GM12873 (cell line): ENCODE measurements around the gene CNP.
A peak's percentile ranks its signal among the peaks of the same experiment; 100 is the strongest.

ENCODE experiments used
- TF ChIP-seq, protein P1 (sequence below): IDR thresholded peaks from 2 replicates; pipeline ENCODE4 v1.5.1; 2012; ENCODE audit warnings: low read depth, mild to moderate bottlenecking, moderate library complexity, low read length, control low read depth; ENCODE audit not compliant: insufficient read depth; ENCODE audit errors: missing control alignments

The CNP gene

GRCh38 chr17:41966463-41967140, at the start of gene CNP:
Gene CNP, plus strand, starts transcription at chr17:41966795. Its CDS starts 90 bp downstream, at chr17:41966885.
- TF ChIP-seq, protein P1, sequence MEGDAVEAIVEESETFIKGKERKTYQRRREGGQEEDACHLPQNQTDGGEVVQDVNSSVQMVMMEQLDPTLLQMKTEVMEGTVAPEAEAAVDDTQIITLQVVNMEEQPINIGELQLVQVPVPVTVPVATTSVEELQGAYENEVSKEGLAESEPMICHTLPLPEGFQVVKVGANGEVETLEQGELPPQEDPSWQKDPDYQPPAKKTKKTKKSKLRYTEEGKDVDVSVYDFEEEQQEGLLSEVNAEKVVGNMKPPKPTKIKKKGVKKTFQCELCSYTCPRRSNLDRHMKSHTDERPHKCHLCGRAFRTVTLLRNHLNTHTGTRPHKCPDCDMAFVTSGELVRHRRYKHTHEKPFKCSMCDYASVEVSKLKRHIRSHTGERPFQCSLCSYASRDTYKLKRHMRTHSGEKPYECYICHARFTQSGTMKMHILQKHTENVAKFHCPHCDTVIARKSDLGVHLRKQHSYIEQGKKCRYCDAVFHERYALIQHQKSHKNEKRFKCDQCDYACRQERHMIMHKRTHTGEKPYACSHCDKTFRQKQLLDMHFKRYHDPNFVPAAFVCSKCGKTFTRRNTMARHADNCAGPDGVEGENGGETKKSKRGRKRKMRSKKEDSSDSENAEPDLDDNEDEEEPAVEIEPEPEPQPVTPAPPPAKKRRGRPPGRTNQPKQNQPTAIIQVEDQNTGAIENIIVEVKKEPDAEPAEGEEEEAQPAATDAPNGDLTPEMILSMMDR = no peak

DNA sequence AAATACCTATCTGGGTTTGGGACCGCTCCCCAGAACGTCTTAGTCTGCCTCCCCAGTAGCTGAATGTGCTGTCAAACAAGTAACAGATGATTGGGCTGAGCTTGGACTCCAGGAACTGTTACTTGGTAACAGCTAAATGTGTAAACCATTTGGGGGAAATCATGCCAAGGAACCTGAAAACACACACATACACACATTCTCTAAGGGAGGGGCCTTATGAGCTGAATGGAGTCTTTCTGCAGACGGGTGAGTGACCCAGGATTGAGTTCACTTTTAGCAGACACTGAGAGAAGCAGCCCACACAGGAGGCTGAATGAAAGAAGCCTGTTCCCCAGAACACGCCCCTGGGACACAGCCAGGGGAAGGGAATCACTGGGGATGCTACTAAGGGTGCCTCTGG, 49.4 kb upstream of the CNP start:
- TF ChIP-seq, protein P1 = no peak

- TF ChIP-seq, protein P1 = peak; percentile 4
These were observed 48.8 kb upstream of the CNP start for GRCh38 chr17:41917679-41918313.

- TF ChIP-seq, protein P1 = no peak
These were observed 48.1 kb upstream of the CNP start, which contains the start of gene ACLY for GRCh38 chr17:41918314-41919164. Gene ACLY, minus strand, starts transcription at chr17:41918951. Its CDS starts 5,078 bp downstream, at chr17:41913873.

DNA sequence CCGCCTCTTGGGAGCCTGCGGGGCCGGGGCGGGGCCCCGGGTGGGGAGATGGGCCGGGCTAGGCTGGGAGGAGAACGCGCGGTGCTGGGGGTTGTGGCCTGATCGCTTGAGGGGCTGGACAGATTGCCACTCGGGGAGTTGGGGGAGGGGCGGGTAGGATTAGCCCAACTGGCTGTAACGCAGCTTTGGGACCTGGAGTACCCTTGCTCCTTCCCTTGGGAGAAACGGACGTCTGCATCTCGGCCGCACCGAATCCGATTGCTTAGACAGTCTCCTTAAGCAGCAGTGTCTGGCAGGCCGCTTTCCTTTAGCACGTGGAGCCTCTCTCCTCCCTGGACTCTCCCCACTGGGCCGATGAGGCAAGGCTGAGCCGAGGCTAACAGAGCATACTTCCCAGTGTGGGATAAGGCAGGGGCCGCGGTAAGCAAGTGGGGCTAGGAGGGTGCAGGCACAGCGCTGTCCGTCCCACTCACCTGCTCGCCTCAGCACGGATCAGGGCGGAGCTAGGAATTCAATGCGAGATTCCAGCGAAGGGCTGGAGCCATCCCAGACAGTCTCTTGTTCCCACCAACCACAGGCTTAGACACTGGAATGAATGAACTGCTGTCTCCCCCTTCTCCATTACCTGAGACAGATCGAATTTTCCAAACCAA, 47.3 kb upstream of the CNP start:
- TF ChIP-seq, protein P1 = no peak

DNA sequence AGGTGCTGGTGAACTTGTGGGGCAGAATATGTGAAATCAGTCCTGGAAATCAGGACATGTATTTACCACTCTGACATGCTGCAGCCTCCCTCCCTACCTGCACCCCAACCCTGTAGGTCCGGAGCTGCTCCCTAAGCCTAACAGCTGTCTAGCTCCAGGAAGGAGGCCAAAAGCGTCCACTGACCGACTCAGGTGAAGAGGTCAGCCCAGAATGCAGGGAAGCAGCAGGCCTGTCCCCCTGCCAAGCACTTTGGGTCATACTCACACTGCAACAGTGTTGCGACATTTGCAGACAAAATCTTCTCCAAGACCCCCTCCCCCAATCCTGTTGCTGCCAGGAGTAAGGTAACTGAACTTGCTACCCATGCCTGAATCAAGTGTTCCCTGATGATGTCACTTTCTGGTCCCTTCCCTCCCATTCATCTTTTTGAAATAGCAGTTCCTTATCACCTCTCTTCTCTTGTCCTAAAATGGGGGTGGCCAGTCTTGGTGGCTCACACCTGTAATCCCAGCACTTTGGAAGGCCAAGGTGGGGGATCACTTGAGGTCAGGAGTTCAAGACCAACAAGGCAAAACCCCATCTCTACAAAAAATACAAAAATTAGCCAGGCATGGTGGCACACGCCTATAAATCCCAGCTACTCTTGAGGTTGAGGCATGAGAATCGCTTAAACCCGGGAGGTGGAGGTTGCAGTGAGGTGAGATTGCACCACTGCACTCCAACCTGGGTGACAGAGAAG, 46.6 kb upstream of the CNP start:
- TF ChIP-seq, protein P1 = no peak
